ENCODE data around the gene FGF23.
"Not testable (repeated sequence)": the region's sequence is repeated elsewhere in the genome, so short reads cannot be mapped to it uniquely, and the experiment has no call there.

FGF23 gene

GRCh38 chr12:4418913-4419312 is 39.4 kb upstream of the FGF23 start:
- TF ChIP-seq, protein P1, sequence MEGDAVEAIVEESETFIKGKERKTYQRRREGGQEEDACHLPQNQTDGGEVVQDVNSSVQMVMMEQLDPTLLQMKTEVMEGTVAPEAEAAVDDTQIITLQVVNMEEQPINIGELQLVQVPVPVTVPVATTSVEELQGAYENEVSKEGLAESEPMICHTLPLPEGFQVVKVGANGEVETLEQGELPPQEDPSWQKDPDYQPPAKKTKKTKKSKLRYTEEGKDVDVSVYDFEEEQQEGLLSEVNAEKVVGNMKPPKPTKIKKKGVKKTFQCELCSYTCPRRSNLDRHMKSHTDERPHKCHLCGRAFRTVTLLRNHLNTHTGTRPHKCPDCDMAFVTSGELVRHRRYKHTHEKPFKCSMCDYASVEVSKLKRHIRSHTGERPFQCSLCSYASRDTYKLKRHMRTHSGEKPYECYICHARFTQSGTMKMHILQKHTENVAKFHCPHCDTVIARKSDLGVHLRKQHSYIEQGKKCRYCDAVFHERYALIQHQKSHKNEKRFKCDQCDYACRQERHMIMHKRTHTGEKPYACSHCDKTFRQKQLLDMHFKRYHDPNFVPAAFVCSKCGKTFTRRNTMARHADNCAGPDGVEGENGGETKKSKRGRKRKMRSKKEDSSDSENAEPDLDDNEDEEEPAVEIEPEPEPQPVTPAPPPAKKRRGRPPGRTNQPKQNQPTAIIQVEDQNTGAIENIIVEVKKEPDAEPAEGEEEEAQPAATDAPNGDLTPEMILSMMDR (IDR thresholded peaks at IDR 0.05; ENCODE audit: extremely low read depth, missing control alignments) = no peak
- DNase-seq (ENCODE audit: low spot score) = no peak

GRCh38 chr12:4417936-4418335 is 38.4 kb upstream of the FGF23 start:
- no peak for DNase-seq (ENCODE audit: low spot score)
- TF ChIP-seq, protein P1 (IDR thresholded peaks at IDR 0.05; ENCODE audit: extremely low read depth, missing control alignments) = no peak

DNA sequence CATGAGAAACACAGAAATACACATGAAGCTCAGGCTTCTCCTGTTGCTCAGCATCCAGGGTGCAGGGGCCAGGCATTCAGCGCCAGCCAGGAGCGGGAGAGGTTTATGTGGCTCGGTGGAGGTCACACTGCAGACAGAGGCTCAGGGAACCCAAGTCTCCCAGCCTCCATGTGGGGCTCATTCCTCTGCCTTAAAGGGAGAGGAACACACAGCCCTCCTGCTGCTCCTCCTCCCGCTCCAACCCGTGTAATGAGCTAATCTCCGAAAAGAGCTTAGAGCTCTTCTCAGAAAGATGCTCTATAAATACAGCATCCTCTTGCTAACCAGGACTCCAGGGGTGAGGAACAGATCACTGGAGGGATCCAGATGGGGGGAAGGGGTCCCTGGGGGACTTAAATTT is 37.9 kb upstream of the FGF23 start:
- no peak for DNase-seq (ENCODE audit: low spot score)
- TF ChIP-seq, protein P1 (IDR thresholded peaks at IDR 0.05; ENCODE audit: extremely low read depth, missing control alignments) = no peak

DNA sequence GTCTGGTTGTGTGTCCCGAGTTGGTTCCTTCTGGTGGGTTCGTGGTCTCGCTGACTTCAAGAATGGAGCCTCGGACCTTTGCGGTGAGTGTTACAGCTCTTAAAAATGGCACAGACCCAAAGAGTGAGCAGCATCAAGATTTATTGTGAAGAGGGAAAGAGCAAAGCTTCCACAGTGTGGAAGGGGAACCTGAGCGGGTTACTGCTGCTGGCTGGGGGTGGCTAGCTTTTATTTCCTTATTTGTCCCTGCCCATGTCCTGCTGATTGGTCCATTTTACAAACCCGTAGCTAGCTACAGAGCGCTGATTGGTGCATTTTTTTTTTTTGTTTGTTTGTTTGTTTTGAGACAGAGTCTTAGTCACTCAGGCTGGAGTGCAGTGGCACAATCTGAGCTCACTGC is 36.8 kb upstream of the FGF23 start:
- no peak for DNase-seq (ENCODE audit: low spot score)
- TF ChIP-seq, protein P1 (IDR thresholded peaks at IDR 0.05; ENCODE audit: extremely low read depth, missing control alignments) = no peak

DNA sequence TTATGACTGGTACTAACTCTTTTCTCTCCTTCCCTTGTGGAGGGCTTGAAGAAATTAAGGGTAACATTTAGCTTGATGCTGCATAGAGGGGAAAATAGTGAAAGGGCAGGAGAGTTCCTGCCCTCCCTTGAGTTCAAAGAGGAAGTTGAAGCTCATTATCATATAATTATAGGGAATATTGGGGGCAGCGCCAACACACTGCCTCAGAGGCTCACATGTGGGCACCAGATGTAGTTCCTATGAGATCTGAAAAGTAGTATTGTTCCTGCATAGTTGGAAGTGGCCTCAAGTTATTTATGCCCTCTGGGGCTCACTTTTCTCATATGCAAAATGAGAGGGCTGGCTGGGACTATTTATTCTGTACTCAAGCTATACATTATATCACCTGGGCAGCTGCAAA is 33.0 kb upstream of the FGF23 start:
- DNase-seq (ENCODE audit: low spot score) = no peak
- TF ChIP-seq, protein P1 (IDR thresholded peaks at IDR 0.05; ENCODE audit: extremely low read depth, missing control alignments) = no peak

DNA sequence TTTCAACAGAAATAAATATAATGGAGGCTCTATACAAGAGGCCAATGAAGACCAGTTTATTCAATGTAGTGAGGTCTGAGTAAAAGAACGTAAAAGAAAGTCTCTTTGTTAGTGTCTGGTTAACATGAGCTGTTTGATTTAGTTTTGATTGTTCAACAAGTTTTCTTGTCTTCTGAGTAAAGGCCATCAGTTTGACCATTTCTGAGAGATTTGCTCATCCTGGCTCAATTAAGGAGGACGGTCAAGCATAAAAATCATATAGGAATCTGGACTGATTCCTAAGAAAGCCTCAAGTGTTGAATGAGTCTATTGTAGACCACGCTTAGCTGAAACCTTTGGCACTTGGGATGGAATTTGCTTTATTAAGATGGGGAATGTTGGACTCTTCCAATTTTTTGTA is 32.5 kb upstream of the FGF23 start:
- DNase-seq (ENCODE audit: low spot score) = no peak
- TF ChIP-seq, protein P1 (IDR thresholded peaks at IDR 0.05; ENCODE audit: extremely low read depth, missing control alignments) = no peak

GRCh38 chr12:4407136-4407535 is 27.6 kb upstream of the FGF23 start:
- TF ChIP-seq, protein P1 (IDR thresholded peaks at IDR 0.05; ENCODE audit: extremely low read depth, missing control alignments) = no peak
- DNase-seq (ENCODE audit: low spot score) = no peak

DNA sequence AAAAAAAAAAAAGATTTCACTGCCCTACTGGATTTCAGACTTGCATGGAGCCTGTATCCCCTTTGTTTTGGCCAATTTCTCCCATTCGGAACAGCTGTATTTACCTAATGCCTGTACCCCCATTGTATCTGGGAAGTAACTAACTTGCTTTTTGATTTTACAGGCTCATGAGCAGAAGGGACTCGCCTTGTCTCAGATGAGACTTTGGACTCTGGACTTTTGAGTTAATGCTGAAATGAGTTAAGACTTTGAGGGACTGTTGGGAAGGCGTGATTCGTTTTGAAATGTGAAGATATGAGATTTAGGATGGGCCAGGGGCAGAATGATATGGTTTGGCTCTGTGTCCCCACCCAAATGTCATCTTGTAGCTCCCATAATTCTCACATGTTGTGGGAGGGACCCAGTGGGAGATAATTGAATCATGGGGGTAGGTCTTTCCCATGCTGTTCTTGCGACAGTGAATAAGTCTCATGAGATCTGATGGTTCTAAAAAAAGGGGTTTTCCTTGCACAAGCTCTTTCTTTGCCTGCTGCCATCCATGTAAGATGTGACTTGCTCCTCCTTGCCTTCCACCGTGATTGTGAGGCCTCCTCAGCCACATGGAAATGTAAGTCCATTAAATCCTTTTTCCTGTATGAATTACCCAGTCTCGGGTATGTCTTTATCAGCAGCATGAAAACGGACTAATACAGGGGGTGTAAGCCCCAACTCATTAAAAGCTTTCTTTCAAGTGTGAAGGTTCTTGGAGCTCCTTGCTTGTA is 25.5 kb upstream of the FGF23 start:
- DNase-seq (ENCODE audit: low spot score) = not testable (repeated sequence)
